GM06990 (cell line): ENCODE data around the gene ZFHX2.
A peak's percentile ranks its signal among the peaks of the same experiment; 100 is the strongest.

Experiments used
- DNase-seq: peaks from one replicate; pipeline ENCODE4 v3.0.0-alpha.2; 2011; ENCODE audit not compliant: insufficient read length; ENCODE audit errors: extremely low read depth
- H3K27me3 ChIP-seq: replicated peaks from 2 replicates; pipeline ENCODE4 v1.6.0; 2011; ENCODE audit warnings: low read length; ENCODE audit not compliant: control insufficient read depth, insufficient read depth
- H3K36me3 ChIP-seq: 2 replicates; pipeline ENCODE4 v1.5.1; 2011; ENCODE audit warnings: low read length; ENCODE audit not compliant: control insufficient read depth, insufficient read depth
- H3K4me3 ChIP-seq: replicated peaks from 2 replicates; pipeline ENCODE4 v1.5.1; 2011; ENCODE audit warnings: low read depth, mild to moderate bottlenecking, control low read depth, low read length
- CTCF ChIP-seq: IDR thresholded peaks from 2 replicates; pipeline ENCODE4 v1.5.1; 2011; ENCODE audit warnings: low read length, control low read depth, mild to moderate bottlenecking, inconsistent platforms; ENCODE audit not compliant: insufficient read depth, poor library complexity, severe bottlenecking

The ZFHX2 gene

GRCh38 chr14:23483236-23483854, 68.2 kb downstream of the ZFHX2 start:
- peaks cover 6% of the 10 kb centered on the region for H3K36me3 ChIP-seq
- TF ChIP-seq CTCF, result peak; percentile 59
- H3K27me3 ChIP-seq, result no peaks in the 10 kb centered on the region
- no peak for DNase-seq
- H3K4me3 ChIP-seq, result no peak overlapping the region

- DNase-seq, result no peak
- peaks cover 5% of the 10 kb centered on the region for H3K36me3 ChIP-seq
- no peak for TF ChIP-seq CTCF
- H3K4me3 ChIP-seq, result no peak overlapping the region
- H3K27me3 ChIP-seq, result no peaks in the 10 kb centered on the region
These were observed 68.8 kb downstream of the ZFHX2 start for GRCh38 chr14:23482823-23483148.

- DNase-seq, result no peak
These were observed 69.4 kb downstream of the ZFHX2 start for GRCh38 chr14:23481979-23482822.

GRCh38 chr14:23481362-23481970, 70.1 kb downstream of the ZFHX2 start:
- H3K36me3 ChIP-seq, result peaks cover 10% of the 10 kb centered on the region
- TF ChIP-seq CTCF, result no peak
- no peaks in the 10 kb centered on the region for H3K27me3 ChIP-seq
- no peak for DNase-seq
- H3K4me3 ChIP-seq, result no peak overlapping the region

More at GRCh38 chr14:23481979-23482822, 69.4 kb downstream of the ZFHX2 start:
- peaks cover 10% of the 10 kb centered on the region for H3K36me3 ChIP-seq
- no peak overlapping the region for H3K4me3 ChIP-seq
- no peaks in the 10 kb centered on the region for H3K27me3 ChIP-seq
- no peak for TF ChIP-seq CTCF

- no peak for DNase-seq
- Histone ChIP-seq H3K36me3 (peaks cover 11% of the 10 kb centered on the region), H3K27me3 (no peaks in the 10 kb centered on the region), H3K4me3 (no peak overlapping the region)
- TF ChIP-seq CTCF, result peak; percentile 61
These were observed 73.3 kb downstream of the ZFHX2 start for GRCh38 chr14:23478109-23478759.
